ENCODE data around the gene EVI5L. TPM values are rescaled to one million over a fixed set of nuclear protein-coding genes. Genes with fewer than 3 reads are reported as not detected.
"Not testable (repeated sequence)": the region's sequence is repeated elsewhere in the genome, so short reads cannot be mapped to it uniquely, and the experiment has no call there.

Gene EVI5L
- polyA plus RNA-seq, 12 donors = 10.6 to 15.6 (median 12.4) TPM; not detected in 1

- peak; percentile 82 for DNase-seq
Observed at GRCh38 chr19:7871437-7872305, 41.7 kb downstream of the EVI5L start.

- no peak for DNase-seq
Observed at GRCh38 chr19:7872306-7873204, 42.5 kb downstream of the EVI5L start.

GRCh38 chr19:7873304-7874075 is 43.5 kb downstream of the EVI5L start:
- DNase-seq = no peak

- no peak for DNase-seq
Observed at GRCh38 chr19:7874076-7874896, 44.3 kb downstream of the EVI5L start, which contains the start of gene PRR36. Gene PRR36, minus strand, starts transcription at chr19:7874390. Its CDS starts 701 bp downstream, at chr19:7873689.

- no peak for DNase-seq
Observed at GRCh38 chr19:7874897-7875273, 44.9 kb downstream of the EVI5L start.

DNA sequence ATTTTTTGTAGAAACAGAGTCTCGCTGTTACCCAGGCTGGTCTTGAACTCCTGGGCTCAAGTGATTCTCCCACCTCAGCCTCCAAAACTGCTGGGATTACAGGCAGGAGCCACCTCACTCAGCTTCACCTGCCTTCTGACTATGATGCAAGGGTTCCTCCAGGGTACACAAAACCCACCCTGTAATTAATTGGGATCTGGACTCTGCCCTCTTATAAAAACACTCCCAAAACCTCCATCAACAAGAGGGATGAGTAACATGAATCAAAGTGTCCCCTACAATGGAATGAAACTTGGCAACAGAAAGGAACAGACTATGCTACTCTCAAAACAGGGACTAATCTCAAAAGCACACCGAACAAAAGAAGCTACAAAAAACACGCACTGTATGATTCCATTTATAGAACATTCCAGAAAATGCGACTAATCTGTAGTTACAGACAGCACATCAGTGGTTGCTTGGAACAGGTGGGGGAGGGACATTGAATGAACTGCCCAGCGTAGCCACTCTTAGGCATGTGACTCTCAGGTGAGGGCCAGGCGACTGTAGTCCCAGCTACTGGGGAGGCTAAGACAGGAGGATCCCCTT is 47.3 kb downstream of the EVI5L start:
- DNase-seq = no peak

DNA sequence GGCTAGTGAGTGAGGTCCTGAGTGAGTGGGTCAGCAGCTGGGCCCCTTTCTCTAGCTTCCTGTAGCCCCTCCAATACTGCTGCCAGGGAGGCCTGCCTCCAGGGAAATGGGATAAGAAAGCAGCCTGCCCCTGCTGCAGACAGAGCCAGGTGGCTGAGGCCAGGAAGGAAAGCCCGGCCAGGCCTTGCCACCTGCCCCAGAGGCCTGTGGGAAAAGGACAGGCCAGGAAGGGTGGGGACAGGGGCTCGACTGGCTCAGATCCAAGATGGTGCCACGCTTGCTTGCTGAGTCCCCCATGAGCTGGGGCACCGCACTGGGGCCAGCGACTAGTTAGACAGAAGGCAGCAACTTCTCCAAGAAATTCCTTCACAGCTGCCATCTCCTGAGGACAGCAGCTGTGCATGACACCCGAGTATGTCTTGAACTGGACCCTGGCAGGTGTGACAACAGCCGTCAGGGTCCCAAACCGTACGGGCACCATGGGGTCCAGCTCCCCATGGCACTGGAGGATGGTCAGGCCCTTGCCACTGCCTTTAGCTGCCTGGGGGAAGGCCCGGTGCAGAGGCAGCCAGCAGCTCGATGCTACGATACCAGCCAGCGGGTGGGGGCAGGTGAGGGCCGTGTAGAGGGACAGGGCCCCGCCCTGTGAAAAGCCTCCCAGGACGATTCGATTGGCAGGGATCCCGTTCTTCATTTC is 49.2 kb downstream of the EVI5L start:
- no peak for DNase-seq

DNA sequence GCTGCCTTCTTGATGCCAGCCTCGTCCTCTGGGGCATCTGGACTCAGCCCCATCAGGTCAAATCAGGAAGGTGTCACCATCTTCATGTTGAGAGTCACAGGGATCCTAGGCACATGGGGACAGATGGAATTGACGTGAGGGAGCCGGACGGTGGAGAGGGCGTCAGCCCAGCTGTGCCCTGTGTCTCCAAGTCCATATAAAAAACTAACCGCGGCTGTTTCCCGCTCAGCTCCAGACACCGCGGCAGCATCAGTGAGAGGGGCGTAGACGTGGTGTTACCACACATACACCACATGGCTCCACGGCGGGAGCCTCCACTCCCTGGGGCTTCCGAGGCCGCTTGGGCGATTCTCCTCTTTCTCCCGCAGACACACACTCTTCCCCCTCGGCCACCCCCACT is 49.8 kb downstream of the EVI5L start:
- DNase-seq = no peak

- DNase-seq = no peak
Observed at GRCh38 chr19:7881910-7882309, 51.9 kb downstream of the EVI5L start.

DNA sequence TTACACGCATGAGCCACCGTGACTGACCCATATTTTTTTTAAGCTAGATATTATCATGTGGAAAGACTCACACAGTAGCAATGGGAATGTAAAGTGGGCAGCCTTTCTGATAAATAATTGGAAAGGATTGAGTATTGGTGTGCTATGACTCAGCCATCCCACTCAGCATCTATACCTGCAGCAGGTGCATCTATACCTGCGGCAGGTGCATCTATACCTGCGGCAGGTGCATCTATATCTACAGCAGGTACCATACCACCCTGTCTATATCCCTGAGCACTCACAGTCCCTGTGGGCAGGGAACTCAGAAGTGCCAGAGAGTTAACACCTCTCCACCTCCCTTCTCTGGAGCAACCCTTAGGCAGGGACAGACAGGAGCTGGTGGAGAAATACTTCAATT is 53.1 kb downstream of the EVI5L start:
- no peak for DNase-seq

DNA sequence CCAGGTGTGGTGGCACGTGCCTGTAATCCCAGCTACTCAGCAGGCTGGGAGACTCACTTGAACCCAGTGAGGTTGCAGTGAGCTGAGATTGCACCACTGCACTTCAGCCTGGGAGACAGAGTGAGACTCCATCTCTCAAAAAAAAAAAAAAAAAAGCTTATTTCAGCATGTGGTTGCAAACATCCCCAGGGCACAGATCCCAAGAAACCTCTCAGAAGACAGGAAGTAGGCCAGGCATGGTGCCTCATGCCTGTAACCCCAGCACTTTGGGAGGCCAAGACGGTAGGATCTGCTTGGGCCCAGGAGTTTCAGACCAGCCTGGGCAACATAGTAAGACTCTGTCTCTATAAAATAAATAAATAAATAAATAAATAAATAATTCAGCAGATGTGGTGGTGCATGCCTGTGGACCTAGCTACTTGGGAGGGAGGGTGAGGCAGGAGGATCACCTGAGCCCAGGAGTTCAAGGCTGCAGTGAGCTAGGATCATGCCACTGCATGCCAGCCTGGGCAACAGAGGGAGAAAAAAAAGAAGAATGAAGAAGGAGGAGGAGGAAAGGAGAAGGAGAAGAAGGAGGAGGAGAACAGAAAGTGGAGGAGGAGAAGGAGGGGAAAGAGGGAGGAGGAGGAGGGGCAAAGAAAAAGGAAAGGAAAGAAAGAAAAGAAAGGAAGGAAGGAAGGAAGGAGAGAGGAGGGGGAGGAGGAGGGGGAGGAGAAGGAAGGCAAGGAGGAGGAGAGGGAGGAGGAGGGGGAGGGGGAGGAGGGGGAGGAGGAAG is 54.0 kb downstream of the EVI5L start:
- DNase-seq = no peak

DNA sequence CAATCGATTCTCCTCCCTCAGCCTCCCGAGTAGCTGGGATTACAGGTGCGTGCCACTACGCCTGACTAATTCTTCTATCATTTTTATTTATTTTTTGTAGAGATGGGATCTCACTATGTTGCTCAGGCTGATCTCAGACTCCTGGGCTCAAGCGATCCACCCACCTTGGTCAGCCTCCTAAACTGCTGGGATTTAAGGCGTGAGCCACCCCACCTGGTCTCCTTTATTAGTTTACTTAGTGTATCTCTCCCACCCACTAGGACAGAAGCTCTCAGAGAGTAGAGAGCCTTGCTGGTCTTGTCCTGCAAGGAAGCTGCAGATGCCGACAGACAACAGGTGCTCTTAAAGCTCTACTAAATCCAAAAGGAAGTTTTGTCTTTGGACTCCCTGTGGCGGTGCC is 55.8 kb downstream of the EVI5L start:
- DNase-seq = no peak

DNA sequence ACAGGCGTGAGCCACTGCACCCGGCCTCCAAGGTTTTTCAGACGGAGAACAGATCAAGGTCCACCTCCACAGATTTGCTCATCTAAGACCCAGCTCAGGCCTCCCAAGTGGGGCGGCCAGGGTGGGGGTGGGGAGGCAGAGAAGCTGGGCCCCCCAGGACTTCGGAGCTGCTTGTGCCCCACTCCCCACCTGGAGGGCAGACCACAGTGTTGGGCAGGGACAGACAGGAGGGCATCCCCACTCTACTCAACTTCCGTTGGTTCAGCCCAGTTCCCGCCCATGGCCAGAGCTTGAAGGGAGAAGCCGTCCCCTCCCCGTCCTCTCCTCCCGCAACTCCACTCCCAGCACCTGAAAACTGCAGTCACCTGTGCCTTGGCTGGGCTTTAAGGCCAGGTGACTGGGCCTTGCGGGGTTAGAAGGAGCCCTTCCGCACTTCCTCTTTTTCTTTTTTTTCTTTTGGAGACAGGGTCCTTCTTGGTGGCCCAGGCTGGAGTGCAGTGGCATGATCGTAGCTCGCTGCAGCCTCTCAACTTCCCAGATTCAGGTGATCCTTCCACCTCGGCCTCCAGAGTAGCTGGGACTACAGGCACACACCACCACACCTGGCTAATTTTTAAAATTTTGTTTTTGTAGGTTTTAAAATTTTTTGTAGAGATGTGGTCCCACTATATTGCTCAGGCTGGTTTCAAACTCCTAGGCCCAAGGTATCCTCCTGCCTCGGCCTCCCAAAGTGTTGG is 57.6 kb downstream of the EVI5L start:
- no peak for DNase-seq

DNA sequence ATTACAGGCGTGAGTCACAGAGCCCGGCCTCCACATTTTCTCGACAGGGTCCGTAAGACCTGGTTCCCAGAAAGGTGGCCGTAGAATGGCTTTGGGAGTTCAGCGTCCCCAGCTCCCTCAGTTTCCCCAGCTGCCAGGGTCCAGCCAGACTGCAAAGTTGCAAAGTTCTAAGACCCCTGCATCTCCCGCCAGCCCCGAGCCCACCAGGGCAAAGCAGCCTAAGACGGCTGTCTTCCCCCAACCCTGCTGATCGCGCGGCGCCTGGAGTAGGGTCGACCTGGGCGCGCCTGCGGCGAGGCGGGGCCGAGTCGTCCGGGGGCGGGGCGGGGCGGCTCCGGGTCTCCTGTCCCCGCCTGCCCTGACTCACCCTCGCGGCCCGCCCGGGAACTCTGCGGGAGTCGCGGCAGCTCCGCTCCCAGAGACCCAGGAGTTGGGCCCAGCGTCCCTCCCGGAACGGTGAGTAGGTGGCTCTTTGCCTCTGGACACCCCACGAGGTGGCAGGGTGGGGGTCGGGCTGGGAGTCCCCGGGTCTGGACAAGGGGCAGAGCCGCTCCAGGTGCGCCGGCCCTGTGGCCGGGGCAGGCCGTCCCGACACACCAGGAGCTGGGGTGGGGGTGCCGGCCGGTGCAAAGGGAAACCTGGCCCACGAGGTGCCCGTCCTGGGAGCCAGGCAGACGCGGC is 58.3 kb downstream of the EVI5L start, which contains the start of gene LRRC8E:
LRRC8E (plus strand) TSS at position 366 of the 681 bp plus-strand sequence. CDS start 7,094 bp downstream, outside the sequence.
- DNase-seq = no peak

DNA sequence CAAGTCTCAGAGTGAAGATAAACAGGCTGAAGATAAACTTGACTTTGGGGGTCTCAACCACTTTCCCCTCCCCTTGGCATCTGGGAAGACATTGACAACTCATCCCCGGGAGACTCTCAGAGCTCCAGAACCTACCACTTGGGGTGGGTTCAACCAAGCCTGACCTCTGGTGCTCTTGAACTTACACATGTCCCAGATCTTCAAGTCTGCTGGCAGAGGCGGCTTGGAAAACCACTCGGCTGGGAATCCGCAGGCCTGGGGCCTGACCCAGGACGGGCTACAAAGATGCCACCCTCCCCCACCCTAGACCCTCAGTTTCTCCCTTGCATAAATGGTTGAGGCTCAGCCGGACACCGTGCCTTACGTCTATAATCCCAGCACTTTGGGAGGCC is 58.8 kb downstream of the EVI5L start:
- DNase-seq = no peak

GRCh38 chr19:7893362-7894101 is 63.5 kb downstream of the EVI5L start:
- DNase-seq = not testable (repeated sequence)

Data from muscle of arm (tissue), 12 donors.